ENCODE measurements around the gene ITGA2.
"Not testable (repeated sequence)": the region's sequence is repeated elsewhere in the genome, so short reads cannot be mapped to it uniquely, and the experiment has no call there.

The ITGA2 gene

DNA sequence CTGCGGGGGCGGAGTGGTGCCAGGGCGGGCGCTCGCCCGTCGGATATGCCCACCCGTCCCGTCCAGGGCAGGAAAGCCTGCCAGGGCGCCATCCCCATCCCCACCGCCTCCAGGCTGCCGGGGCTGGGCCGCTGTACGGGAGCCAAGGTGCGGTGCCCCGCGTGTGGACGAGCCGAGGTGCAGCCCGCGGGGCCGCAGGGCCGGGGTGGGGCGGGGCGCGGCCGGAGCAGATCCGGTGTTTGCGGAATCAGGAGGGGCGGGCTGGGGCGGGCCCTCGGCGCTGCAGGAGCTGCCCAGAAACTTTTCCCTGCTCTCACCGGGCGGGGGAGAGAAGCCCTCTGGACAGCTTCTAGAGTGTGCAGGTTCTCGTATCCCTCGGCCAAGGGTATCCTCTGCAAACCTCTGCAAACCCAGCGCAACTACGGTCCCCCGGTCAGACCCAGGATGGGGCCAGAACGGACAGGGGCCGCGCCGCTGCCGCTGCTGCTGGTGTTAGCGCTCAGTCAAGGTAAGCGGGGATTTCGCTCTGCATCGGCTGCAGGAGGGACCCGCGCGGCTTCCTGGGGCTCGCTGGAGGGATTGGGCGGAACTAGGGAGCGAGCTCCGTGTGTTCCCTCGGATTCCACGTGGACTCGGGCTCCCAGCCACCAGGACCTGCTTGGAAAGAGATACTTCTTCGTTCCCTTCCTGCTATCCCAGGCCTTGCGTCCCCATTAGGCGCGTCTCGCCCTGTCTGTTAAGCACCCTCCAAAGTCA lies at the start of gene ITGA2:
ITGA2 (plus strand) TSS at position 328 of the 756 bp plus-strand sequence; CDS start at position 445, 117 bp downstream.
- DNase-seq (ENCODE audit: low read depth): no peak

DNA sequence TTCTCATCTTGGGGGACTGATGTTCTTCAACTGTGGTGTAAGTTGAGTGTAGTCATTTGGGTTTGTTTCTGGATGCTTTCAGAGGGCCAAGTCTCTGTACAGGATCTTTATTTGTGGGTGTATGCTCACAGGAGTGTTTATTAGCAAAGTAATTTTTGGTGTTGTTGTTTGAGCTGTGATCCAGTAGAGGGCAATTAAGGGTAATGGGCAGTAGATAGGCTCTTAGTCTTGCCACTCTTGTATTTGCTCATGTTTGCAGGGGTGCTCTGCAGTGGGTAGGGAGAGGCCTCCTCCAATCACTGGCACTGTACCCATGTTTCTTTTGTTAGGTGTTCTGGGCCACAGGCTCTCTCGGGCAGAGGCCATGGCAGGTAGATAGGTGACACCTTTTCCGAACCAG lies 45.9 kb upstream of the ITGA2 start:
- no peak for DNase-seq (ENCODE audit: low read depth)

DNA sequence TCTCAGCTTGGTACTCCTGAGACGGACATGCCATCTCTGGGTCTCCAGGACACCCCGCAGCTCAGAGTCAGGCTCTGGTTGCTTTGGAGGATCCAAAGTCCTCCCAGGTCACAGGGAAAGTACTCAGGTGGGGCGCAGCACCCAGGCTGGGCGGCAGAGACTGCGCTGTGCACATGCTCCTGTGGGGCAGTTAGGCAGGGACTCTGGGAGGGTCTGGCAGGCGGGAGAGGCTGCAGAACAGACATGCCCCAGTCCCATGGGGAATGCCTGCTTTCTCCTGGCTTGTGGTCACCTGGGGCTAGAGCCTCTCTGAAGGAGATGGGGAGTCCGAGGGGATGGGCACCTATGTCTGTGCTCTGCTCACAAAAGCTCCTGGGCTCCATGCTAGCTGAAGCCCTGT lies 45.3 kb upstream of the ITGA2 start:
- DNase-seq (ENCODE audit: low read depth): no peak

DNA sequence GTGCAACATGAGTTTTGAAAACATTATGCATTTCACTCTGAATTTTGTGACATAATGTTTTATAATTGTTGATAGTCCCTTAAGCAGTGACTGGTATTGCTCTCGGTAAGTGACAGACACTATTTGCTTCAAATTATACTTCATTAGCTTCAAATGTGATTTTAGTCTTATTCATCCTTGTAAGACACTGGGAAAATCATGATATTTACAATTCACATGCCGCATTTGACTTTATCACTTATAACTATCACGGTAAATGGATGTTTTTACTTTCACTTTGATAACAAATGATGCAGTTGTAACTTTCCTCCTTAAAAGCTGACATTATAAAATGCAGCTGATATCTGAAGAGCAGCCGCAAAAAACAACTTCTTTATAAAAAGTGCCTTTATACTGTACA lies 44.1 kb upstream of the ITGA2 start:
- no peak for DNase-seq (ENCODE audit: low read depth)

DNA sequence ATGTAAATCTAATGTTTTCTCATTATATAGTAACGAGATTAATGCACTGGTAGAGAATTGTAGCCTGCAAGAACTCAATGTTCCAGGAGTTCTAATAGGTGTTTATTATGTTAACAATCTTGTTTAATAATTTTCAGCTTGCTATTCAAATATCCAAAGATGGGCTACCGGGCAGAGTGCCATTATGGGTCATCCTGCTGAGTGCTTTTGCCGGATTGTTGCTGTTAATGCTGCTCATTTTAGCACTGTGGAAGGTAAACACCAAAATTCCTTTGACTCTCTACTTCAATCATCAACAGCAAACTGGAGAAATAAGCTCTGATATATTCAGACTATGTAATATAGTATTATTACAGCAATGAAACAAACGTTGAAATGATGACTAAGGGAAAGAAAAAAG lies 41.9 kb upstream of the ITGA2 start:
- no peak for DNase-seq (ENCODE audit: low read depth)

DNA sequence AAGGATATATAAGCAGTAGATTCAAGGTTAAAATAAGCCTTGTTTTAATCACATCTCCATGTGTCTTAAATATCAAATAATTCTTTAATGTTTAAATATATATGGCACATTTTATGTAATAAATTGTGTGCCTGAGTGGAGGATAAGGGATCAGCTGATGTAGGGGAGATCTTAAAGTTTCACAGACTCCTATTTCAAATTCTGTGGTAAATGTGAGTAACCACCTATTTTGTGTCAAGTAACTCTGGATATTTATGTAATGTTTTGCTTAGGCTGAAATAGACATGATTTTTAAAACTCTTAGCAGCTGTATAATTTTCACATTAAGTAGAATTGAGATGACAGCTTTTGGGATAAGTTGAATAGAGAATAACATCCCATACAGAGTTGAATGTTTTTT lies 41.3 kb upstream of the ITGA2 start:
- no peak for DNase-seq (ENCODE audit: low read depth)

DNA sequence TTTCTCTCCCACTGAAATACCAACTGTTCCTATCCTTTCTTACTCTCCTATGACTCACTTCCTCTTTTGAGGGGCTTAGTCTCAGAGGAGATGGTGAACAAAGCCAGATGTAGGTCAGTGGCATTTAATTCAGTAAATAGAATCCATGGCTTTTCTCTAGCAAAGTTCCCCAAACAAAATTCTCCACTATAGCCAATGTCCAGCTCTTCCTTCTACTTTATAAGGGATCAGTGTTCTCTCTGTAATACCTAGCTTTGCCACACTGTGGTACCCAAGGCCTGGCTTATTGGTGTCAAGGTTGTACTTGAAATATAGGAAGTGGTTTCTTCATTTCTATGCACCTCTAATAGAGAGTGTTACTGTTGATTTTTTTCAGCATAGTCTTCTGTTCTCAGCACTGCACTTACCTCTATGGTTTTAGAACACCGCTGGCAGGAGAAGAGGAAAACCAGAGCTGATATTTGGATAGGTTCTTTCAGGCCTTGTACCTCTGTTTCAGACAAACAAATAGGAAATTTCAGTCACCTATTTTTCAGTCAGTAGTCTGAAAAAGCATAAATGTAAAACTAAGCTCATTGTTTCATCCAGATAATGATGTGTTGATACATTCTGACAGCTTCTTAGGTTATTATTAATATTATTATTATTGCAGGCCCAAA lies 40.6 kb upstream of the ITGA2 start:
- peak; percentile 38 for DNase-seq (ENCODE audit: low read depth)

DNA sequence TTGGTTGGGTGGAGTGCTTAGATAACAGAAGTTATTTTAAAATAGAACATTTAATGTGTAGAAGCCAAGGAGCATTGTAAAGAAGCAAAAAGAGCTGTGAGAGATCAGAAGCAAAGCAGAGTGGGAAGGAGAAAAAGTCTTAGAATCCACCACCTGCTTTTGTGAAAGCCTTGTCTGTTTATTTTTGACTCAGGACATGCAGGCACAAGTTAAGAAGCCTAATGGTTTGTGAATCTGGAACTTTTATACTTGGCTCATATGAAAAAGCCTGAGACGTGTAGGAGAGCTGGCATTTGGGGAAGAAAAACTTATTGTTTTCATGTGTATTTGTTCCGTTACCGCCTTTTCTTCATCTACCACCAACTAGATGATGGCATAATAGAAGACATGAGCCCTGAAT lies 38.5 kb upstream of the ITGA2 start:
- DNase-seq (ENCODE audit: low read depth): no peak

DNA sequence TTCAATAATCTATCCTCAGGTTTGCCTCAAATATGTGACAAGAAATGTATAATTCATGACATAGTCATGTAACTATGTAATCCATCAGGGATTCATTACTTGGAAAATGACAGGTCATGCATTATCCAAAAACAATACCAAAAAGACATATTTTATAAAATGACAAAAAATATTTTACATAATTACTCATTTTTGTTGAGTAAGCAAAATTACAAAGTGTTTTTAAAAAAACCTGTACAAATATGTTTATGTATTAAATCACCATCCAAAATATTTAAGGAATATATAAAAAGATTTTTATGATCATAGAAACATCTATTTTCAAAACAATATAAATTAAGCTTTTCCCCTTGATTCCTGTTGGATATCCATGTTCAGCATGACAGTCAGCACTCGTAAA lies 36.7 kb upstream of the ITGA2 start:
- no peak for DNase-seq (ENCODE audit: low read depth)

DNA sequence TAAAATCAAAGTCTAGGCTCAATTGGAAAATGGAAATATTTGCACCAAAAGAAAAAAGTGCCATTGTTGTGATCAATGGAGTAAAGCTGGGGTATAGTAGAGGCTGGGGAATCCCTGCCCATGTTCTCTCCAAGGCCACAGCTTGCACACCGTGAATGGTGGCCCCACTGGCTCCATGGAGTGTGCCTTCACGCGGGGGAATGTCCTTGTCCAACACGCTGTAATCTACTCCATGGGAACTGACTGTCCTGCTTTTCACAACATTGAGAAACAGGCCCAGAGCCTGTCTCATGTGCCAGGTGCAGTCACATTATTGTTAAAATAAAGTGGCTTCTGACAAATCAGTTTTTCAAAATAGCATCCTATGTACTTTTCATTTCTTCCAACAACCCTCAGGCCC lies 33.1 kb upstream of the ITGA2 start:
- DNase-seq (ENCODE audit: low read depth): no peak

DNA sequence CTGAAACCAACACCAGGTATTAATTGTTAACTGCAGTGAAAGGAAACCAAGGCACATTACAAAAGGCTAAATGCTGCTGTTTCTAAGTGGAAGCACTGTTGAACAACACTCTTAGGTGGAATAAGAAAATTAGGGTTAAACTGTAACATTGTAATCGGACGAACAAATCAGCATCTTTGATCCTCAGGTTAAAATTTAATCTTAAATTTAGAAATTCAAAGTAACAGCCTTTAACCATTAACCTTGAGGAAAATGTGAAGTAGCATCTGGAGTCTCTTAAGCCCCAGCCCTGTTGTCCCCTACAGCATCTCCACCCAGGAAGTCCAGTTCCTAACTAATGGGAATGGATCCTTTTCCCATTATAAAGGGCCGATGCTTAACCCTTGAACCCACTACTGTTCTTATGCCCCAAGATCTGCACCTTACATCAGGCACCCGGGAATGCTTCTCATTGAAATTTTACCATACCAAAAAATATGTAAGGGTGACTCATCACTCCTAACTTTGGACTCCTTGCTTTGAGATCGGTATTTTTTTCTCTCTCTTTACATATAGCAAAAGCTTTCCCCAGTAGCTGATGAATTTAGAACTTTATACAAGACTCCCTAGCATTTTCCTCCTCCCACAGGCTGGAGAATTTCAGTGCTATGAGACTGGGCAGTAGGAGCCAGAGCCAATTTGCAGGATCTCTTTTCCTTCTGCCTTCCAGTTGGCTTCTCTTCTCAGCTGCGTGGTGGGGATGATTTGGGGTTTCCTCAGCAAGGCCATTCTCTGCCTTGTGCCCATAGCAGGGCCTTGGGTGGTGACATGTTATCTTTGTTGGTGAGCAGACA lies 32.0 kb upstream of the ITGA2 start:
- no peak for DNase-seq (ENCODE audit: low read depth)

DNA sequence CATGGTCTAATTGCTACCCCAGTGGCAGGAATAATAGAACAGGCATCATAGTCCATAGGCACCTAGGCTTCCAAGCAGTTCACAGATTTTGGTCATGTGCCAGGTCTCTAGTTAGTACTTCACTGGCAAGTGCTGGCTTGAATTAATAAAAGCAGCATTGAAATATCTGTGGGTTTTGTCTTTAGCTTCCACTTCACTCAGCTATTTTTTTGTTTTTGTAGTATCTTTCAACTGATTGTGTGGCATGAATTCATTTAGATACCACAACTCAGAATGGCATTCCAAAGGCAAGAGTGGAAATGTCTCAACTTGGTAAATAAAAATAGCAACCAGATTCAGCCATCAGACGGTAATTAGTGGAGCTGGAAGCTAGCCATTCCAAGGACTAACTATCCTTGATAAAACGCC lies 27.9 kb upstream of the ITGA2 start:
- DNase-seq (ENCODE audit: low read depth): no peak

DNA sequence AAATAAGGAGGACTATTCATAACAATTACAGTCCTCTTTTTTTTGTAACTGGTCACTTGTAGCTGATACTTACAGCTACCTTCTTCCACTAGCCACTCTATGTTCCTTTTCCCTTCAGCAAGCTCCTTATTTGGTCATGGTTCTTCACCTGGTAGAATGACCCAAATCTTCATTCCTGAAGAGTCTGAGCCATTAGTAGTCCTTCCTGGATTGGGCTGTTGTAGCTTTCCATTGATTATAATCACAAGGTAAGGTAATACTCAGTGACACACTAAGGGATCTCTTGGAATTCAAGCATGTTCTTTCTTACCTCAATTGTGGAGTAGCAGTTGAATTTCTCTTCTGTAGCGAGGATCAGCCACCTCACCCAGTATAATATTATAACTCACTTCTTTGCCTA lies 25.5 kb upstream of the ITGA2 start:
- no peak for DNase-seq (ENCODE audit: low read depth)

DNA sequence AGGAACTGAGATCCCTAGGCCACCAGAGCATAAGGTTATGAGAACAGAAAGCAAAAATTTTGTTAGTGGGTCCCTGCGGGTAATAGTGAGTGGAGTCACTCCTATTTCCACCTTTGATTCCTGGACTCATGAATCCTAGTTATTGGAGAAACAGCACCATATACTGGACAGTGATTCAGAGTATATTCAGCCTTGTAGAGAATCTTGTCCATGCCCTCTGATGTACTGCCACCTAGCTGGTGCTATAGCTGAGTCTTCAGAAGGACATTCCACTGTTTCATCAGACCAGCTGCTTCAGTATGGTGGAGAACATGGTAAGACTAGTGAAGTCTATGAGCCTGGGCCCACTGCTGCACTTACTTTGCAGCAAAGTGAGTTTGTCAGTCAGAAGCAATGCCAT lies 25.0 kb upstream of the ITGA2 start:
- no peak for DNase-seq (ENCODE audit: low read depth)

DNA sequence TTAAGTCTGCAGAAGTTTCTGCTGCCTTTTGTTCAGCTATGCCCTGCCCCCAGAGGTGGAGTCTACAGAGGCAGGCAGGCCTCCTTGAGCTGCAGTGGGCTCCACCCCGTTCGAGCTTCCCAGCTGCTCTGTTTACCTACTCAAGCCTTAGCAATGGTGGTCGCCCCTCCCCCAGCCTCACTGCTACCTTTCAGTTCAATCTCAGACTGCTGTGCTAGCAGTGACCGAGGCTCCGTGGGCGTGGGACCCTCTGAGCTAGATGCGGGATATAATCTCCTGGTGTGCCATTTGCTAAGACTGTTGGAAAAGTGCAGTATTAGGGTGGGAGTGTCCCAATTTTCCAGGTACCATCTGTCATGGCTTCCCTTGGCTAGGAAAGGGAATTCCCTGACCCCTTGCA lies 13.0 kb upstream of the ITGA2 start:
- DNase-seq (ENCODE audit: low read depth): not testable (repeated sequence)

DNA sequence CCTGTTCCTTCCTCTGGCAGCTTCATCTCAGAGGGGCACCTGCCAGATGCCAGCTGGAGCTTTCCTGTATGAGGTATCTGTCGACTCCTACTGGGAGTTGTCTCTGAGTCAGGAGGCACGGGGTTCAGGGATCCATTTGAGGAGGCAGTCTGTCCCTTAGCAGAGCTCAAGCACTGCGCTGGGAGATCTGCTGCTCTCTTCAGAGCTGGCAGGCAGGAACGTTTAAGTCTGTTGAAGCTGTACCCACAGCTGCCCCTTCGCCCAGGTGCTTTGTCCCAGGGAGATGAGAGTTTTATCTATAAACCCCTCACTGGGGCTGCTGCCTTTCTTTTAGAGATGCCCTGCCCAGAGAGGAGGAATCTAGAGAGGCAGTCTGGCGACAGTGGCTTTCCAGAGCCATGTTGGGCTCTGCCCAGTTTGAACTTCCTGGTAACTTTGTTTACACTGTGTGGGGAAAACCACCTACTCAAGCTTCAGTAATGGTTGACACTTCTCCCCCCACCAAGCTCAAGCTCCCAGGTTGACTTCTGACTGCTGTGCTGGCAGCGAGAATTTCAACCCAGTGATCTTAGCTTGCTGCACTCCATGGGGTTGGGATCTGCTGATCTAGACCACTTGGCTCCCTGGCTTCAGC lies 11.8 kb upstream of the ITGA2 start:
- no peak for DNase-seq (ENCODE audit: low read depth)

DNA sequence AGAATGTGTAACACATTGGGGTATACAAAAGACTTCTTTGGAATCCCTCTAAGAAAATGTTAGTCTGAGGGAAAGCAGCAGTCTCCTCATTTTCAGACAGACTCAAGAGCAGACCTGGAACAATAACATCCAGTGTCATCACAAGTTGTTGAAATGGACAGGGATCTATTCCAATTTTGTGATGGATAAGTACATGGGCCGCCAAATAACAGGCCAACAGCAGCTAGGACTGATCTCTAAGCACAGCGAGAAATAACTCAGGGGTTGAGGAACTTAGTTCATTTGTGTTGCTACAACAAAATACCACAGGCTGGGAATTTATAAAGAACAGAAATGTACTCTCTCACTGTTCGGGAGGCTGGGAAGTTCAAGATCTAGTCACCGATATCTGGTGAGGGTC lies 7.6 kb upstream of the ITGA2 start:
- DNase-seq (ENCODE audit: low read depth): no peak

DNA sequence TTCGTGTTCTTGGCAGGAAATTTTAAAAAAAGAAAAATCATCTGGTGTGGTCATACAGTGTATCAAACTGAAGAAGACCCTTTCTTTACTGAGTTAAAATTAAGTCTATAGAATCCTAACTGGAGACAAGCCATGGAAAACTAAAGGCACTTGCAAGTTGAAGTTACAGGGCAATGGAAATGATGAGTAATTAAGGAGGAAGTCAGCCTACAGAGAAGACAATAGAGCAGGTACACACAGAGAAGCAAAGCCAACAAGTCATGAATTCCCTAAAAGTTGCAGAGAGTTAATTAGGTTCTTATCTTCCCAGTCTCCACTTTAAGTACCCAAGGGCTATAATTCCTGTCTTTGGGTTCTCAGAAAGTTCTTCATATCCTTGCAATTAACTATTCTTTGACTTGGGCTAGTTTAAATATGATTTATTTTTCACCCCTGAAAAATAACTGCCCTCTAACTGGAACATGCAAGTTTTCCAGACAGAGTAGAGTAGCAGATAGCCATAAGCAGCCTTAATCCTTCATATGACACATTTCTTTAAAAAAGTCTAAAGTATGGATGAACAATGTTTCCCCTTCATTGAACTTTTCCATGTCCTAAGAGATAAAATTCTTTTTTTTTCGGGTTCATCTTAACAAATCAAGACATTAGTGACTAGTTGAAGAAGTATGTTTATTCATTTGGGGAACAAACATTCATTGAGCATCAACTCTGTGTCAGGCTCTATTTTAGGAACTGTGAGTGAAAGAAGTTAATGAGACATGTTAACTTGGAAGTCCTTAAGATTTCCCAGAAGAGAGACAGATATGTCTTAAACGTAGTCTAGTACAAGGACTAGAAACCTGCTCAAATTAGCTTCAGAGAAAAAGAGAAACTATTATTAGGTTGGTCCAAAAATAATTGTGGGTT lies 5.2 kb upstream of the ITGA2 start:
- no peak for DNase-seq (ENCODE audit: low read depth)

DNA sequence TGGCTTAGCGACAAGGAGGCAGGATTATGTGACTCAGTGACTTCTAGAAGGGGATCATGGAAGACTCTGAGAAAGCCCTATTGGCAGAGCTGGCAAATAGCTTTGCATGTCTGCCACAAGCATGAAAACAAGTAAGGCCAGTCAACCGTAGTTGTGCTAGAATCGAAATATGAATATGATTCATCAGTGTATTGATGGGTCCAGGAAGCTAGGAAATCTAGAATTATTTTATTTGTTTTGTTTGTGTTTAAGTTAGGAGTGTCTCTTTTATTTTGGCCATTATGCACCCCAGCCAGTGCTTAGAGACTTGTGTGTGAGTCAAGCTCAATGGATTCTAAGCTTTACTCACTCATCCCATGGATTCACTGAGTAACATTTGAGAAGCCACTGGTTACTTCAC lies 3.8 kb upstream of the ITGA2 start:
- no peak for DNase-seq (ENCODE audit: low read depth)

DNA sequence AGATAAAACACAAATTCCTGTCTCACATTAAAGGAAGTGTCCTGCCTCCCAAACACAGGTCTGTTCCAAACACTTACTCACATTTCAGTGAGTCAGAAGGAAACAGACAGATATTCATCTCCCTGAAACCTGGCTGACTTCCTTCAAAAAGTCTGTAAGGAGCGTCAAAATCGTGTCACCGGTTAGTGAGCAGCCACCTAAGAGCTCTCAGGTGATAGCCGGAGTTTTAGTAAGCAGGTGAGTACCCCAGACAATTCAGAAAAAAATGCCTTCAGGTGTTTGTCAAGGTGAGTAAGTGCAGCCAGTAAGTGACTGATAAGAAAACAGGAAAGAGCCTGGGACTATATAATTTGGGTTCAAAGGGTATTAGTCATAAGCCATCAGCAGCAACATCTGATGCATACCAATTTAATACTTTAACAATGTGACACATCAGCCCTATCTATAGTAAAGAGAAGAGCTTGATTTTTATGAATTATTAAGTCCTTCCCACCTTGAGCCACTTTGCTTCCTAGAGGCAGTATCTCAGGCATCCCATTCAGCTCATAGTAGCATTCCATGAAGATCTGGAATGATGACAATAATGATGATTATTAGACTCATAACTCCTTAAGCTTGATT lies 1.3 kb upstream of the ITGA2 start:
- no peak for DNase-seq (ENCODE audit: low read depth)
